Measurements from ENCODE around the gene SAG.

- no peak for TF ChIP-seq LCORL (IDR thresholded peaks at IDR 0.05)
- TF ChIP-seq LCORL (CRISPR knock-in tag; IDR thresholded peaks at IDR 0.05), result no peak
- TF ChIP-seq SMC3 (IDR thresholded peaks at IDR 0.05; ENCODE audit: low read length), result no peak
- TF ChIP-seq ETV5 (CRISPR knock-in tag; IDR thresholded peaks at IDR 0.05; ENCODE audit: borderline replicate concordance), result no peak
- no peak for TF ChIP-seq KLF15 (CRISPR knock-in tag; IDR thresholded peaks at IDR 0.05; ENCODE audit: borderline replicate concordance)
- TF ChIP-seq CTCF (CRISPR knock-in tag; IDR thresholded peaks at IDR 0.05), result no peak
- no peak for TF ChIP-seq ZBTB2 (CRISPR knock-in tag; IDR thresholded peaks at IDR 0.05; ENCODE audit: low read depth)
- no peak for TF ChIP-seq ATF3 (CRISPR knock-in tag; IDR thresholded peaks at IDR 0.05)
- no peak for TF ChIP-seq ZNF20 (CRISPR knock-in tag; IDR thresholded peaks at IDR 0.05)
These were observed 47.5 kb downstream of the SAG start for GRCh38 chr2:233354971-233355574.
